CD4-positive, alpha-beta T cell (primary cell): ENCODE results near the gene RUFY4. TPM values are rescaled to one million over a fixed set of nuclear protein-coding genes. Genes with fewer than 3 reads are reported as not detected.
A peak's percentile ranks its signal among the peaks of the same experiment; 100 is the strongest.

Source experiments
- ATAC-seq: fragments of 200-7000 bp; cut with Tn5 transposase; one replicate; pipeline ENCODE4 v1.10.0; 2022; ENCODE audit warnings: mild to moderate bottlenecking; ENCODE audit not compliant: poor library complexity
- CTCF ChIA-PET: fragments of 350-600 bp; sonication (Branson Sonifier 250); formaldehyde crosslinking; loops from one replicate; lab custom pipeline; 2021; ENCODE audit warnings: antibody characterized with exemption, inconsistent platforms; lab: Charles Lee
- POLR2A ChIA-PET: fragments of 350-600 bp; sonication (Branson Sonifier 250); formaldehyde crosslinking; loops from one replicate; lab custom pipeline; 2021; ENCODE audit warnings: antibody characterized with exemption, inconsistent platforms; lab: Charles Lee
- DNase-seq, 14 experiments: peaks; one replicate each; pipeline ENCODE4 v3.0.0-alpha.2; 2013 to 2020; ENCODE audit warnings: mixed read lengths in 2 of 14
- H3K27ac ChIP-seq, 2 donors: one replicate each; pipeline versions ENCODE4 v1.5.1 to v1.7.0; 2013; ENCODE audit warnings: low read length in 2 of 2, low read depth in 1 of 2, mild to moderate bottlenecking in 1 of 2
- H3K27me3 ChIP-seq, 2 experiments: 1 replicate in 1 of 2; 2 replicates in 1 of 2; pipeline versions ENCODE4 v1.6.1 to v1.7.0; 2013; ENCODE audit warnings: low read length in 2 of 2, control low read depth in 1 of 2, mild to moderate bottlenecking in 1 of 2, moderate library complexity in 1 of 2; ENCODE audit not compliant: insufficient read depth in 2 of 2, control insufficient read depth in 1 of 2
- H3K36me3 ChIP-seq: one replicate; pipeline ENCODE4 v1.6.1; 2013; ENCODE audit warnings: low read length, control low read depth; ENCODE audit not compliant: insufficient read depth
- H3K4me1 ChIP-seq: one replicate; pipeline ENCODE4 v1.6.1; 2013; ENCODE audit warnings: low read length, control low read depth; ENCODE audit not compliant: insufficient read depth
- H3K4me3 ChIP-seq: one replicate; pipeline ENCODE4 v1.5.1; 2013; ENCODE audit warnings: mild to moderate bottlenecking, low read length, moderate library complexity
- H3K9me3 ChIP-seq, 2 experiments: 1 replicate in 1 of 2; 2 replicates in 1 of 2; pipeline versions ENCODE4 v1.6.1 to v1.7.0; 2013; ENCODE audit warnings: low read length in 2 of 2, mild to moderate bottlenecking in 2 of 2, control low read depth in 1 of 2, moderate library complexity in 1 of 2; ENCODE audit not compliant: control insufficient read depth in 1 of 2, insufficient read depth in 1 of 2
- H3K27ac Mint-ChIP-seq: one replicate; pipeline ENCODE4 v1.8.0; 2020; ENCODE audit warnings: mixed read lengths
- H3K27me3 Mint-ChIP-seq: one replicate; pipeline ENCODE4 v1.8.0; 2021; ENCODE audit warnings: mixed read lengths
- H3K36me3 Mint-ChIP-seq: one replicate; pipeline ENCODE4 v1.8.0; 2021; ENCODE audit warnings: low read depth, mixed read lengths
- H3K4me1 Mint-ChIP-seq: one replicate; pipeline ENCODE4 v1.8.0; 2021; ENCODE audit warnings: low read depth, mixed read lengths
- H3K4me3 Mint-ChIP-seq: one replicate; pipeline ENCODE4 v1.8.0; 2020; ENCODE audit warnings: mild to moderate bottlenecking, mixed read lengths
- H3K9me3 Mint-ChIP-seq: one replicate; pipeline ENCODE4 v1.8.0; 2020; ENCODE audit warnings: mixed read lengths
- intact Hi-C, 2 experiments: fragments of 100-400 bp; cut with DNase I in 1 of 2; cut with micrococcal nuclease in 1 of 2; formaldehyde crosslinking; loops; one replicate each; pipeline versions ENCODE4 v1.15.1 to v1.9.0; 2023 to 2025; cut with DNase I, micrococcal nuclease
- total RNA-seq, 174 experiments: library from RNA in 2 of 174; stranded (reverse) in 2 of 174; gene quantifications; one replicate each; pipeline ENCODE4 v1.2.3 and lab custom pipeline; 2021 to 2026
- TF ChIP-seq, protein P1 (sequence below): fragments of 200-600 bp; IDR thresholded peaks from one replicate; pipeline ENCODE4 v1.8.0; 2022; ENCODE audit warnings: antibody characterized with exemption, mild to moderate bottlenecking

RUFY4 gene
- total RNA-seq, 2 experiments from 2014 or later: 0.78 to 0.85 TPM

DNA sequence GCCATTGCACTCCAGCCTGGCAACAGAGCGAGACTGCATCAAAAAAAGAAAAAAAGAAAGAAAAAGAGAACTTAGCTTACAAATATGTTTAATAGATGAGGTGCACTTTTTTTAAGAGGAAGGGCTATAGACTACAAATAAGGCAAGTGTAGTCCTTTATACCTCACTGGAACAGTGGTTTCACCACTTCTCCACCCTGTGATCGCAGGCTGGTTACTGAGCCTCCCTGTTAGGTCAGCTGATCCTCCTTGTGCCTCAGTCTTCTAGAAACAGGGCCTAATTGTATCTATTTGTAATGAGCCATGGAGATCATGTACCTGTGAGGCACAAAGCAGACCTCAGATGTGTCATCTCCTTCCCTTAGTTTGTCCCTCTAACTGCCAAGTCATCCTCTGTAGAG lies 61.3 kb downstream of the RUFY4 start:
- DNase-seq (peak in 1 of 14 experiments; percentile 46), ATAC-seq (no peak)
- Histone ChIP-seq H3K9me3 (no peaks in the 10 kb centered on the region), H3K4me1 (peaks cover 2% of the 10 kb centered on the region), H3K27ac (no peak overlapping the region), H3K4me3 (no peak overlapping the region), H3K36me3 (no peaks in the 10 kb centered on the region), H3K27me3 (peaks cover 0 to 5% of the 10 kb centered on the region in 2 experiments)
- POLR2A ChIA-PET: no interaction called here
- CTCF ChIA-PET: no interaction called here
- H3K4me3 Mint-ChIP-seq: no peak overlapping the region
- TF ChIP-seq, protein P1, sequence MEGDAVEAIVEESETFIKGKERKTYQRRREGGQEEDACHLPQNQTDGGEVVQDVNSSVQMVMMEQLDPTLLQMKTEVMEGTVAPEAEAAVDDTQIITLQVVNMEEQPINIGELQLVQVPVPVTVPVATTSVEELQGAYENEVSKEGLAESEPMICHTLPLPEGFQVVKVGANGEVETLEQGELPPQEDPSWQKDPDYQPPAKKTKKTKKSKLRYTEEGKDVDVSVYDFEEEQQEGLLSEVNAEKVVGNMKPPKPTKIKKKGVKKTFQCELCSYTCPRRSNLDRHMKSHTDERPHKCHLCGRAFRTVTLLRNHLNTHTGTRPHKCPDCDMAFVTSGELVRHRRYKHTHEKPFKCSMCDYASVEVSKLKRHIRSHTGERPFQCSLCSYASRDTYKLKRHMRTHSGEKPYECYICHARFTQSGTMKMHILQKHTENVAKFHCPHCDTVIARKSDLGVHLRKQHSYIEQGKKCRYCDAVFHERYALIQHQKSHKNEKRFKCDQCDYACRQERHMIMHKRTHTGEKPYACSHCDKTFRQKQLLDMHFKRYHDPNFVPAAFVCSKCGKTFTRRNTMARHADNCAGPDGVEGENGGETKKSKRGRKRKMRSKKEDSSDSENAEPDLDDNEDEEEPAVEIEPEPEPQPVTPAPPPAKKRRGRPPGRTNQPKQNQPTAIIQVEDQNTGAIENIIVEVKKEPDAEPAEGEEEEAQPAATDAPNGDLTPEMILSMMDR: no peak
- intact Hi-C loops: no loop called here
- H3K36me3 Mint-ChIP-seq: no peaks in the 10 kb centered on the region
- no peak overlapping the region for H3K27ac Mint-ChIP-seq
- H3K4me1 Mint-ChIP-seq: peaks cover 5% of the 10 kb centered on the region
- peaks cover 32% of the 10 kb centered on the region for H3K27me3 Mint-ChIP-seq
- no peaks in the 10 kb centered on the region for H3K9me3 Mint-ChIP-seq

DNA sequence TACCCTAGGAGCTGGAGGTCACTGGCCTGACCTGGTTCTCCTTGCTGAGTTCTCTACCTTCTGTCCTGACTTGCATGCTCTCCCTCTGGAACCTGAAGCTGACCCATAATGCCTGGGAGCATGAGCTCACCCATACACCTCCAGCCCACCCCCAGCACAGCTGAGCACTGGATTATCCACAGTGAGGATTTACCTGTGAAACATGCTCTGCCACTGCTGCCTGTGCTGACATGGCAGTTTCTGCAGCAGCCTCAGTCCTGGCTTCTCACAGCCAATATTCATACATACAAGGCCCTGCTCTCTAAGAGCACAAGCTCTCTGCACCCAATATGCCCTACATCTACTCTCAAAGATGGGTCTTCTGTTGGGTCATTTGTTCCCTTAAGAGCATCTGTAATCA lies 61.8 kb downstream of the RUFY4 start:
- H3K9me3 ChIP-seq: no peaks in the 10 kb centered on the region
- CTCF ChIA-PET: no interaction called here
- no peaks in the 10 kb centered on the region for H3K9me3 Mint-ChIP-seq
- H3K4me3 ChIP-seq: no peak overlapping the region
- no peak overlapping the region for H3K27ac Mint-ChIP-seq
- H3K27me3 ChIP-seq: peaks cover 0 to 5% of the 10 kb centered on the region in 2 experiments
- no peak for ATAC-seq
- peaks cover 31% of the 10 kb centered on the region for H3K27me3 Mint-ChIP-seq
- H3K36me3 ChIP-seq: no peaks in the 10 kb centered on the region
- no peak overlapping the region for H3K4me3 Mint-ChIP-seq
- POLR2A ChIA-PET: no interaction called here
- TF ChIP-seq, protein P1: no peak
- no peaks in the 10 kb centered on the region for H3K36me3 Mint-ChIP-seq
- intact Hi-C loops: no loop called here
- no peak overlapping the region for H3K27ac ChIP-seq
- no peaks in the 10 kb centered on the region for H3K4me1 ChIP-seq
- peaks cover under 1% of the 10 kb centered on the region for H3K4me1 Mint-ChIP-seq
- DNase-seq: no peak

DNA sequence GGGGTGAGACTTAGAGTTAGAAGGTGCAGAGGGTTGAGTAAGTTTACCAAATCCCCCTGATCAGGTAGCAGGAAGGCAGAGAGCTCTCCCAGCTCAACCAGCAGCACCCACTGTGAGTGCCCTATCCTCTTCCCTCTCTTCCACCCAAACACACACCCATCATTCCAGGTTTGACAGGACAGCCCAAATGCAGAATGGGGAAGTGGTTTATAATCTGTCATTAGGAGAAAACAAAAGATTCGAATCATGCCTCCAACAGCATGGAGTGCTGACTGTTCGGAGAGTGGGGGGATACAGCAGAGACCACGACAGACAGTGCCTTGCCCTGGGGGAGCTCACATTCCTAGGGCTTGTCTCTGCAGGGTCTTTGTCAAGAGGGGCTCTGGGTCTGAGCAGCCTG lies 68.5 kb downstream of the RUFY4 start:
- Histone ChIP-seq H3K4me3 (no peak overlapping the region), H3K27ac (no peak overlapping the region), H3K4me1 (no peaks in the 10 kb centered on the region), H3K36me3 (no peaks in the 10 kb centered on the region), H3K27me3 (peaks cover 9 to 15% of the 10 kb centered on the region in 2 experiments), H3K9me3 (no peaks in the 10 kb centered on the region)
- TF ChIP-seq, protein P1: no peak
- no peaks in the 10 kb centered on the region for H3K9me3 Mint-ChIP-seq
- POLR2A ChIA-PET: no interaction called here
- H3K36me3 Mint-ChIP-seq: no peaks in the 10 kb centered on the region
- CTCF ChIA-PET: no interaction called here
- no peak overlapping the region for H3K27ac Mint-ChIP-seq
- intact Hi-C loops: no loop called here
- ATAC-seq: no peak
- H3K4me1 Mint-ChIP-seq: no peaks in the 10 kb centered on the region
- DNase-seq: no peak
- H3K4me3 Mint-ChIP-seq: no peak overlapping the region
- peaks cover 40% of the 10 kb centered on the region for H3K27me3 Mint-ChIP-seq
